HG03520 (cell line): ENCODE data around the gene SLC2A9.
"Not testable (repeated sequence)": the region's sequence is repeated elsewhere in the genome, so short reads cannot be mapped to it uniquely, and the experiment has no call there.

Experiments
- ATAC-seq: cut with Tn5 transposase; IDR thresholded peaks from one replicate; pipeline ENCODE4 v1.9.1; 2021; ENCODE audit warnings: mild to moderate bottlenecking, moderate library complexity; ENCODE audit not compliant: unreplicated experiment

The SLC2A9 gene

DNA sequence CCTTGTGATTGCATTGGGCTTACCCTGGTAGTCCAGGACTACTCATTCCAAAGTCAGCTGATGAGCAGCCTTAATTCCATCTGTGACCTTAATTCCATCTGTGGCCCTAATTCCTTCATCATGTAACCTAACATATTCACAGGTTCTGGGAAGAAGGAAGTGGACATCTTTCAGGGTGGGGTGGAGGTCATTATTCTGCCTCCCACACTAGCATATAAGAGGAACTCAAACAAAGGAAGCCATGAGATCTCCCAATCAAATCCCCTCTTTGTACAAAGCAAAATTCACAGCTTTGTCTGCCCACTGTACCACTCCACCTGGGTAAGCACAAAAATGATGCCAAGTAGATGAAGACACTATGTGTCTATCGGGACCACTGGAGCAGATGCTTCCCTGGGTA lies 87.3 kb downstream of the SLC2A9 start:
- no peak for ATAC-seq

DNA sequence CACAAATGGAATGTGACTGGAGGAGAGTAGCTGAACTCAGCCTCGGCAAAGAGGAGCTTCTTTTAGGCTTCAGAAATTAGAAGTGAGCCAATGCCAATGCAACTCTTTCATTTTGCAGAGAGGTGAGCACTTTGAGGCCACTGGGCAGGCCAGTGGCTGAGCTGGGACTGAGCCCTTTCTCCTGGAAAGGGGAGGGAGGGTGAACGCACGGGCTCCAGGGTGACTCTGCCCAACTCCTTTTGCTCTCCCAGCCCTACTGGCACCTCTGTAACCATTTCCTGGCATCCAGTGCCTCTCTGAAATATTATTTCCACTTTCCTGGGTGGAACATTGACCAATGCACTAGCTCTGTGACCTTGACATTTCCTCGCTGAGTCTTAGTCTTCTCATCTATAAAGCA lies 88.1 kb downstream of the SLC2A9 start:
- ATAC-seq: no peak

DNA sequence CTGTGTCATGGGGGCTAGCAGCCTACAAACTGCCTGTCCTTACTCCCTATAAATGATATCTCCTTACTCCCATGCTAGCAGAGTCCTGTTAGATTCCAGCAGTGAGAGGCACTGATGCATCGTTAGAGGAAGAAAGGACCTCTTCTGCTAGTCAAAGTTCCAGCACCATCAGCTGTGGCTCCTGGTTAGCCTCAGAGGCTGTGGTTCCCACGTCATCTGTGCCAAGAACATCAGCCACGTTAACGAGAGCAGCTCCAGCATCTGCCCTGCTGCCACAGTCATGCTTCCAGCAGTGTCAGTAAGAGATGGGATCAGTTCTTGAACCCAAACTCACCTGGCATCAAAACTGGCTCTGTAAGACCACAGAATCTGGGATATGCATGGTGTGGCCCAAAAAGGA lies 88.5 kb downstream of the SLC2A9 start:
- no peak for ATAC-seq

GRCh38 chr4:9931146-9931545 lies 90.2 kb downstream of the SLC2A9 start:
- no peak for ATAC-seq

GRCh38 chr4:9929111-9929510 lies 92.2 kb downstream of the SLC2A9 start:
- no peak for ATAC-seq

GRCh38 chr4:9927341-9928007 lies 93.8 kb downstream of the SLC2A9 start:
- no peak for ATAC-seq

- ATAC-seq: no peak
These were observed 94.7 kb downstream of the SLC2A9 start for GRCh38 chr4:9926586-9926985.

GRCh38 chr4:9925750-9926439 lies 95.4 kb downstream of the SLC2A9 start:
- ATAC-seq: no peak

GRCh38 chr4:9924750-9925149 lies 96.5 kb downstream of the SLC2A9 start:
- ATAC-seq: no peak

DNA sequence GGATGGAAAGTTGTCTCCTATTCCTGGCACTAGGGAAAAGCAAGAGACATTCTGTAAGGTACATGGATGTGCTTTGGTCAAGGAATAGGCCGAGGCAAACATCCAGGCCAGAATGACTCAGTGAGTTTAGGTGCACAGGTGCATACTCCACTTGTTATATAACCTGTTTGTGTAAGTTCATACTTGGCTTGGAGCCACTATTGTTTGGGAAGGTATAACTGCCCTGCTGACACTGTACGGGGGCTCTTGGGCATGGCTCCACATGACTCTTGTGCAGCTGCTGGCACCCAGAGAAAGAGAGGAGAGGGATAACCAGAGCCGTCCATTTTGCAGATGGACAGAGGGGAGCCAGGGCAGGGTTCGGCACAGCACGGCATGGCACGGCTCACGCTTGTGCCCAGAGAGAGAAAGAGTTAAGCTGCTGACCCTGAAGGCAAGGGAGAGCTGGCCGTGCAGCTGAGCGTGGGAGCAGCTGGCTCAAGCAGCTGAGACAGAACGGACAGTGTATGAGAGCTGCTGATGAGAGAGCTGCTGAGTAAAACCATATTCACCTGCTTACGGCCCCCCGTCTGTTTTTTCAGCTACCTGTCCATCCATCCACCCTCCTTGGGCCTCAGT lies 98.0 kb downstream of the SLC2A9 start:
- no peak for ATAC-seq

DNA sequence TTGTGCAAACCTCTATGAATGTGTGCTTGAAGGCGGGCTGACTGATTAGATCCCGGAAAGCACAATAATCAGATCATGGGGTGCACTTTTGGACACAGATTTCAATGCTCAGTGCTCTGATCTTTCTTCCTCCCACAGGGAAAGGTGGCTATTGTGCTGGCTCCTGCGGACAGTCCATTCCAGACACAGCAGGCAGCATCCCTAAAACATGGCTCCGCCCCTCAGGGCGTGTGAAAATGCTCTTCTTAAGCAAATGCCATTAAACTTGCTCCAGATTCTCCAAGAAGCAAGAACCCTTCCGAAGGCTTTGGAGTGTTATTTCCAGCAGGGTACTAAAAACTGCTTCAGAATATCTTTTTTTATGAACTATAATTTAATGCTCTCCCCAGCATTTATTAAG lies 100.0 kb downstream of the SLC2A9 start:
- no peak for ATAC-seq

DNA sequence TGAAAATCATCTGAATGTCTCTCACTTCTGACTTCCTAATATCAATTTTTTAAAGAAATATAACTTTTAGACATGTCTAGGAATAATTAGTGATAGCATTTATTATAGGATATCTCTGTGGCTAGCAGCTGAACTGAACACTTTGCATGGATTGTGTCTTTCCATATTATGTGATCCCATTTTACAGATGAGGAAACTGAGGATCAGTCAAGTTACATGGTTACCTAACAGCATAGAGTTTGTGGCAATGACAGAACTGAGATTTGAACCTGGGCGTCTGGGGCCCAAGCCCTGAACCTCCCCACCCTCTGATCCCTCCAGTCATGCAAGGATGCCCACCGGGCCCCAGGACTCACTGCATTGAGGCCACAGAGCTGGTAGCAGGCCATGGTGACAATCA lies 101.3 kb downstream of the SLC2A9 start:
- ATAC-seq: no peak

DNA sequence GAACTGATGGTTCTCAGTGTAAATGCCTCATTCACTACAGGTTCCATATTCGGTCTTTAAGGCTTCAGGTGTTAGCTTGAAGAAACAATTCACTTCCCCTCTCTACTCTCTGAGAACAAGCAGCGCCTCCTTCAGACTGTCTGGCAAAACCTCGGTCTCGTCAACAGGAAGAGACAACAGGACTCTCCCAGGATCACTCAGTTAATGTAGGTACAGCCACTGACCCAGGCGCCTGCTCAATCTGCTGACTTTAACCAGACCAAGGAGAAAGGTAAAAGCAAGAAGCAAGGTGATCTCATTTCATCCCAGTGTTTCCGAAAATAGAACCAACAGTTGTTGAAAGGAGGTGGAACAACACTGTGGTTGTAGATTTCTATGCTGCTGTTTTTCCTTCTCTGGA lies 102.2 kb downstream of the SLC2A9 start:
- no peak for ATAC-seq

- ATAC-seq: no peak
These were observed 102.8 kb downstream of the SLC2A9 start for GRCh38 chr4:9918484-9918883.

- no peak for ATAC-seq
These were observed 104.4 kb downstream of the SLC2A9 start for GRCh38 chr4:9916937-9917336.

DNA sequence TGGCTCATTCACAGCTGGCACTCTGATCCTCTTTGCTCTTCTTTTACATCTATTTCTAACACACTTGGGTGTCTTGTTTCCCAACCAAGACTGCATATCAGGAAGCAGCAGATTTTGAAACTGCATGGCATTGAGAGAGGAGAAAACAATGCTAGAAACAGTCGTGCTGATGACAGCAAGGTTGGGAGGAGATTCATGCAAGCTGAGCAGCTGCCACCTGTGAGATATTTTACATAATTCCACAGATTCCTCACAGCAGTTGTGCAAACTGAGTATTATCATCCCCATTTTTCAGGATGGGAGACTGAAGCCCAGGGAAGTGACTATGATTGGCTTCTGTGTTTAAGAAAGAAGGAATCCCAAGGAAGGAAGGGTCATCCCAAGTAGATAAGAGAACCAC lies 105.0 kb downstream of the SLC2A9 start:
- no peak for ATAC-seq

DNA sequence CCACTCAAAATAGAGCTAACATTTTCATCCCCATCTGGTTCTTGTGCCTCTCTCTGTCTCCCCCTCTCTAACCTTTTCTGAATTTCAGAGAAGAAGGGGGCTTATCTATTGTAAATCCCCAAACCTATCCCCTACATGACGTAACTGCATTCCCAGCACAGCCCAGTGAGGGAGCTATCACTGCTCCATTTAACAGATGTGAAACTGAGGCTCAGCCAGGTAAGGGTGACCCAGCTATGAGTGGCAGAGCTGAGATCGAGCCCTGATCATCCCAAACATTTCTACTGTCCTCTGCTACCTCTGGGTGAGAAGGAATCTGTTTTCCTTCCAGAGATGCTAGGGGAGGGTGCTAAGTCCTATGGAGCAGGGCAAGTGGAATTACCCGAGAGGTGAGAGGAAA lies 107.5 kb downstream of the SLC2A9 start:
- ATAC-seq: no peak

DNA sequence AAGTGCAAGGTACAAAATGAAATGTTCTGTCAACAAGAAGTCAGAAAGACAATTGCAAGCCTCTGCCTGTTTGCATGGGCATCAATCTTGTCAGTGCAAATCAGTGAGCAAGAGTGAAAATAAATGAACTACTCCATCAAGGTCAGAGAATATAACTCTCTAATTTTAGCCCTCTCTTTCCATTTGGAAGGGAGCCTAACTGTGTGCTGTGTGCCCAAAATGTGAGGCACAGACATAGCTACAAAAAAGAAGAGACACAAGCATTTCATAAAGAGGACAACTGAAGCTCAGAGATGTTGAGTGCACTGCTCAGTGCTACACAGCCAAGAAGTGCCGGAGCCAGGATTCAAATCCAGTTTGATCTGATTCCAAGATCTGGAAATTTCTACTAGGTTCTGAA lies 114.3 kb downstream of the SLC2A9 start:
- ATAC-seq: no peak

GRCh38 chr4:9904976-9905587 lies 116.2 kb downstream of the SLC2A9 start:
- no peak for ATAC-seq

DNA sequence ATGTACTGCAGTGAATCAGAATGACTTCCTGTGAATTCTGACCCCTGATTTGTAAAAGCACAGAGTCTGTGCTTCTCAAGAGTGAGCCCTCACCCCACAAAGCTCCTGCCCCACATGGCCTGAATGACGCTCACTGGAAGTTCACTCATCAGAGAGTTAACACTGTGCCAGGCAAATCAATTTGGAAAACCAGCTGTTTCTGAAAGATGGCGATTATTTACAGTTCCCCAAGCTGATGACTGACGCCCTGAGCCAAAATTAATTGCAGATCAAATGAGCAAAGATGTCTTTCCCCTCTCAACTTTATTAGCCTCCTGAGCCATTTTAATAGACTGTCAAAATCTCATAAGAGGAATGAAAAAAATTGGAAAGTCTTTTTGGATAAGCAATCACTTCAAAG lies 118.0 kb downstream of the SLC2A9 start:
- ATAC-seq: no peak

GRCh38 chr4:9901257-9901656 lies 120.0 kb downstream of the SLC2A9 start:
- no peak for ATAC-seq

DNA sequence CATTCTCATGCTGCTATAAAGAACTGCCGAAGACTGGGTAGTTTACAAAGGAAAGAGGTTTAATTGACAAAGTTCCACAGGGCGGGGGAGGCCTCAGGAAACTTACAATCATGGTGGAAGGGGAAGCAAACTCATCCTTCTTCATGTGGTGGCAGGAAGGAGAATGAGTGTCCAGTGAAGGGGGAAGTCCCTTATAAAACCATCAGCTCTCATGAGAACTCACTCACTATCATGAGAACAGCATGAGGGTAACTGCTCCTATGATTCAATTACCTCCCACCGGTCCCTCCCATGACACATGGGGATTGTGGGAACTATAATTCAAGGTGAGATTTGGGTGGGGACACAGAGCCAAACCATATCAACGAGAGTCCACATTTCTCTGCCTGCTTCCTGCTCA lies 120.7 kb downstream of the SLC2A9 start:
- ATAC-seq: not testable (repeated sequence)
